ENCODE measurements around the gene ISYNA1. TPM values are rescaled to one million over a fixed set of nuclear protein-coding genes. Genes with fewer than 3 reads are reported as not detected.

ISYNA1 gene
- total and polyA plus RNA-seq, 2 of the 8 experiments (the other 6 are each of a cell fraction or from before 2014, with no cell fraction given) = 207 to 264 TPM

- no peak for TF ChIP-seq GABPA (IDR thresholded peaks at IDR 0.05; ENCODE audit: borderline replicate concordance, insufficient read depth, low read length)
Observed at GRCh38 chr19:18475004-18475453, 37.1 kb upstream of the ISYNA1 start (continued).
